ENCODE data around the gene BAZ1B. TPM values are rescaled to one million over a fixed set of nuclear protein-coding genes. Genes with fewer than 3 reads are reported as not detected.

Gene BAZ1B
- total RNA-seq, 3 donors from 2014 or later (not counting 1 experiment from before 2014, with no cell fraction given) = 50.1 to 61.9 (median 59.9) TPM

- no peak for DNase-seq
- H3K9me3 Mint-ChIP-seq = no peaks in the 10 kb centered on the region
- H3K36me3 Mint-ChIP-seq = peaks cover 9% of the 10 kb centered on the region
Observed at GRCh38 chr7:73439410-73439704, 82.7 kb downstream of the BAZ1B start.

GRCh38 chr7:73438547-73439409 is 83.3 kb downstream of the BAZ1B start:
- intact Hi-C loops (cut with micrococcal nuclease) = no loop called here
- H3K27ac Mint-ChIP-seq = peak overlapping the region in 1 of 2 donors; percentile 18
- H3K36me3 Mint-ChIP-seq = peaks cover 9% of the 10 kb centered on the region
- H3K36me3 ChIP-seq (ENCODE audit: control insufficient read depth, insufficient read depth, low read length) = peaks cover 37% of the 10 kb centered on the region
- no peak overlapping the region for H3K27ac ChIP-seq (ENCODE audit: low read length)
- no peaks in the 10 kb centered on the region for H3K27me3 ChIP-seq (ENCODE audit: control insufficient read depth, insufficient read depth, low read length)
- no peak overlapping the region for H3K4me3 Mint-ChIP-seq
- no peaks in the 10 kb centered on the region for H3K9me3 Mint-ChIP-seq
- no peak overlapping the region for H3K4me3 ChIP-seq (ENCODE audit: low read length)
- TF ChIP-seq CTCF (IDR thresholded peaks at IDR 0.05) = no peak
- no peaks in the 10 kb centered on the region for H3K9me3 ChIP-seq (ENCODE audit: control insufficient read depth, insufficient read depth, low read length)
- no peaks in the 10 kb centered on the region for H3K4me1 Mint-ChIP-seq
- peaks cover 3% of the 10 kb centered on the region for H3K4me1 ChIP-seq (ENCODE audit: control insufficient read depth, insufficient read depth, low read length)
- 90% methylated on average over 16 of the region's 16 CpGs for WGBS (ENCODE audit: insufficient coverage)
- ATAC-seq (no peak), DNase-seq (no peak)
- no peaks in the 10 kb centered on the region for H3K27me3 Mint-ChIP-seq (ENCODE audit: low read depth in 2 of 2)

More at GRCh38 chr7:73439410-73439704, 82.7 kb downstream of the BAZ1B start:
- intact Hi-C loops (cut with micrococcal nuclease) = no loop called here
- H3K4me3 Mint-ChIP-seq = no peak overlapping the region
- H3K27me3 Mint-ChIP-seq (ENCODE audit: low read depth in 2 of 2) = no peaks in the 10 kb centered on the region
- Histone ChIP-seq H3K27me3 (ENCODE audit: control insufficient read depth, insufficient read depth, low read length) (no peaks in the 10 kb centered on the region), H3K4me1 (ENCODE audit: control insufficient read depth, insufficient read depth, low read length) (no peaks in the 10 kb centered on the region), H3K36me3 (ENCODE audit: control insufficient read depth, insufficient read depth, low read length) (peaks cover 43% of the 10 kb centered on the region), H3K4me3 (ENCODE audit: low read length) (no peak overlapping the region), H3K9me3 (ENCODE audit: control insufficient read depth, insufficient read depth, low read length) (no peaks in the 10 kb centered on the region), H3K27ac (ENCODE audit: low read length) (no peak overlapping the region)
- WGBS (ENCODE audit: insufficient coverage) = 94% methylated on average over 7 of the region's 7 CpGs
- ATAC-seq = no peak
- H3K27ac Mint-ChIP-seq = peak overlapping the region in 1 of 2 donors; percentile 18
- TF ChIP-seq CTCF (IDR thresholded peaks at IDR 0.05) = no peak
- no peaks in the 10 kb centered on the region for H3K4me1 Mint-ChIP-seq

- no peak overlapping the region for H3K4me3 ChIP-seq (ENCODE audit: low read length)
- TF ChIP-seq CTCF (IDR thresholded peaks at IDR 0.05) = no peak
- Mint-ChIP-seq H3K36me3 (peaks cover 8% of the 10 kb centered on the region), H3K4me1 (no peaks in the 10 kb centered on the region), H3K27ac (no peak overlapping the region), H3K27me3 (ENCODE audit: low read depth in 2 of 2) (no peaks in the 10 kb centered on the region), H3K9me3 (no peaks in the 10 kb centered on the region), H3K4me3 (no peak overlapping the region)
- H3K27me3 ChIP-seq (ENCODE audit: control insufficient read depth, insufficient read depth, low read length) = no peaks in the 10 kb centered on the region
- ATAC-seq (no peak), DNase-seq (no peak)
- no peaks in the 10 kb centered on the region for H3K9me3 ChIP-seq (ENCODE audit: control insufficient read depth, insufficient read depth, low read length)
- H3K27ac ChIP-seq (ENCODE audit: low read length) = no peak overlapping the region
- peaks cover 10% of the 10 kb centered on the region for H3K4me1 ChIP-seq (ENCODE audit: control insufficient read depth, insufficient read depth, low read length)
- intact Hi-C loops (cut with micrococcal nuclease) = no loop called here
- peaks cover 27% of the 10 kb centered on the region for H3K36me3 ChIP-seq (ENCODE audit: control insufficient read depth, insufficient read depth, low read length)
- WGBS (ENCODE audit: insufficient coverage) = 86% methylated on average over 16 of the region's 16 CpGs
Observed at GRCh38 chr7:73437621-73438416, 84.3 kb downstream of the BAZ1B start.
